DND-41 (cell line): Measurements from ENCODE around the gene USP13.

Experiments used
- ATAC-seq: fragments of 200-7000 bp; cut with Tn5 transposase; 3 replicates; pipeline ENCODE4 v1.9.1; 2021; ENCODE audit warnings: low read depth; ENCODE audit not compliant: insufficient read depth
- DNase-seq: peaks from one replicate; pipeline ENCODE4 v3.0.0-alpha.2; 2020
- H2AFZ ChIP-seq: 2 replicates; pipeline ENCODE4 v1.6.0; 2012; ENCODE audit warnings: low read depth, low read length
- H3K27ac ChIP-seq: 2 replicates; pipeline ENCODE4 v1.5.1; 2012; ENCODE audit warnings: low read length, inconsistent platforms
- H3K27me3 ChIP-seq: fragments of 200-600 bp; sonication (generic); 2 replicates; pipeline ENCODE4 v1.6.0; 2012; ENCODE audit warnings: low read length, mild to moderate bottlenecking, inconsistent platforms; ENCODE audit not compliant: insufficient read depth, poor library complexity
- H3K36me3 ChIP-seq: 2 replicates; pipeline ENCODE4 v1.5.1; 2012; ENCODE audit warnings: low read length, inconsistent platforms; ENCODE audit not compliant: insufficient read depth
- H3K4me1 ChIP-seq: 2 replicates; pipeline ENCODE4 v1.5.1; 2012; ENCODE audit warnings: mild to moderate bottlenecking, low read length; ENCODE audit not compliant: insufficient read depth
- H3K4me2 ChIP-seq: 2 replicates; pipeline ENCODE4 v1.6.0; 2012; ENCODE audit warnings: mild to moderate bottlenecking, moderate library complexity, low read length, inconsistent platforms; ENCODE audit not compliant: insufficient read depth
- H3K4me3 ChIP-seq, 2 experiments: fragments of 200-600 bp in 1 of 2; shearing (Covaris generic) in 1 of 2; 2 replicates each; pipeline ENCODE4 v1.5.1; 2012 to 2016; ENCODE audit warnings: inconsistent platforms in 2 of 2, low read length in 2 of 2, mild to moderate bottlenecking in 2 of 2, low read depth in 1 of 2, moderate library complexity in 1 of 2
- H3K79me2 ChIP-seq: 2 replicates; pipeline ENCODE4 v1.6.0; 2012; ENCODE audit warnings: low read length, inconsistent platforms; ENCODE audit not compliant: insufficient read depth
- H3K9ac ChIP-seq: 2 replicates; pipeline ENCODE4 v1.6.0; 2012; ENCODE audit warnings: low read depth, mild to moderate bottlenecking, inconsistent platforms, low read length, moderate library complexity
- H3K9me3 ChIP-seq: 2 replicates; pipeline ENCODE4 v1.5.1; 2012; ENCODE audit warnings: low read length, moderate library complexity, mild to moderate bottlenecking, inconsistent platforms; ENCODE audit not compliant: insufficient read depth, severe bottlenecking
- H4K20me1 ChIP-seq: 2 replicates; pipeline ENCODE4 v1.6.0; 2012; ENCODE audit warnings: low read length; ENCODE audit not compliant: insufficient read depth
- EZH2 ChIP-seq: IDR thresholded peaks from 3 replicates; pipeline ENCODE4 v1.6.1; 2012; ENCODE audit warnings: borderline replicate concordance, low read depth, mild to moderate bottlenecking, moderate library complexity, low read length, inconsistent platforms; ENCODE audit not compliant: severe bottlenecking
- TF ChIP-seq, protein P1 (sequence below): IDR thresholded peaks from 2 replicates; pipeline ENCODE4 v1.5.1; 2012; ENCODE audit warnings: borderline replicate concordance, low read length, moderate library complexity, mild to moderate bottlenecking; ENCODE audit not compliant: poor library complexity, severe bottlenecking; ENCODE audit errors: extremely low read depth

Gene USP13

GRCh38 chr3:179671309-179671708, 18.5 kb downstream of the USP13 start:
- DNase-seq (no peak), ATAC-seq (no peak)
- no peak for TF ChIP-seq EZH2
- TF ChIP-seq, protein P1, sequence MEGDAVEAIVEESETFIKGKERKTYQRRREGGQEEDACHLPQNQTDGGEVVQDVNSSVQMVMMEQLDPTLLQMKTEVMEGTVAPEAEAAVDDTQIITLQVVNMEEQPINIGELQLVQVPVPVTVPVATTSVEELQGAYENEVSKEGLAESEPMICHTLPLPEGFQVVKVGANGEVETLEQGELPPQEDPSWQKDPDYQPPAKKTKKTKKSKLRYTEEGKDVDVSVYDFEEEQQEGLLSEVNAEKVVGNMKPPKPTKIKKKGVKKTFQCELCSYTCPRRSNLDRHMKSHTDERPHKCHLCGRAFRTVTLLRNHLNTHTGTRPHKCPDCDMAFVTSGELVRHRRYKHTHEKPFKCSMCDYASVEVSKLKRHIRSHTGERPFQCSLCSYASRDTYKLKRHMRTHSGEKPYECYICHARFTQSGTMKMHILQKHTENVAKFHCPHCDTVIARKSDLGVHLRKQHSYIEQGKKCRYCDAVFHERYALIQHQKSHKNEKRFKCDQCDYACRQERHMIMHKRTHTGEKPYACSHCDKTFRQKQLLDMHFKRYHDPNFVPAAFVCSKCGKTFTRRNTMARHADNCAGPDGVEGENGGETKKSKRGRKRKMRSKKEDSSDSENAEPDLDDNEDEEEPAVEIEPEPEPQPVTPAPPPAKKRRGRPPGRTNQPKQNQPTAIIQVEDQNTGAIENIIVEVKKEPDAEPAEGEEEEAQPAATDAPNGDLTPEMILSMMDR: no peak
- H3K4me3 ChIP-seq: no peak overlapping the region
- H3K9me3 ChIP-seq: no peaks in the 10 kb centered on the region
- H4K20me1 ChIP-seq: peaks cover 30% of the 10 kb centered on the region; the same call in 1 of the 2 replicates
- H2AFZ ChIP-seq: no peak overlapping the region
- H3K36me3 ChIP-seq: 0 out of 2 replicates have a peak, but pooled peaks cover 3% of the 10 kb centered on the region
- H3K9ac ChIP-seq: no peak overlapping the region
- H3K27me3 ChIP-seq: no peaks in the 10 kb centered on the region
- H3K79me2 ChIP-seq: peaks cover 88% of the 10 kb centered on the region
- H3K4me2 ChIP-seq: no peak overlapping the region
- no peak overlapping the region for H3K27ac ChIP-seq
- H3K4me1 ChIP-seq: no peaks in the 10 kb centered on the region

GRCh38 chr3:179671747-179672242, 19.0 kb downstream of the USP13 start:
- ATAC-seq: no peak
- Histone ChIP-seq H3K9ac (no peak overlapping the region), H3K36me3 (0 out of 2 replicates have a peak, but pooled peaks cover 3% of the 10 kb centered on the region), H3K4me2 (no peak overlapping the region), H3K4me3 (no peak overlapping the region), H3K79me2 (peaks cover 88% of the 10 kb centered on the region), H3K4me1 (no peaks in the 10 kb centered on the region), H4K20me1 (peaks cover 29% of the 10 kb centered on the region; the same call in 1 of the 2 replicates), H3K9me3 (no peaks in the 10 kb centered on the region), H2AFZ (no peak overlapping the region), H3K27me3 (no peaks in the 10 kb centered on the region), H3K27ac (no peak overlapping the region)
- TF ChIP-seq, protein P1: no peak
- TF ChIP-seq EZH2: no peak
- no peak for DNase-seq

GRCh38 chr3:179672918-179673317, 20.1 kb downstream of the USP13 start:
- Histone ChIP-seq H3K4me1 (no peaks in the 10 kb centered on the region), H3K27ac (no peak overlapping the region), H3K79me2 (peaks cover 87% of the 10 kb centered on the region), H2AFZ (no peak overlapping the region), H3K4me3 (no peak overlapping the region), H3K27me3 (no peaks in the 10 kb centered on the region), H3K9ac (no peak overlapping the region), H3K9me3 (no peaks in the 10 kb centered on the region), H4K20me1 (peaks cover 32% of the 10 kb centered on the region; the same call in 1 of the 2 replicates), H3K36me3 (0 out of 2 replicates have a peak, but pooled peaks cover 3% of the 10 kb centered on the region), H3K4me2 (no peak overlapping the region)
- ATAC-seq (no peak), DNase-seq (no peak)
- no peak for TF ChIP-seq EZH2
- TF ChIP-seq, protein P1: no peak

- no peak overlapping the region for H3K27ac ChIP-seq
- no peaks in the 10 kb centered on the region for H3K27me3 ChIP-seq
- peaks cover 86% of the 10 kb centered on the region for H3K79me2 ChIP-seq
- DNase-seq: no peak
- H3K4me3 ChIP-seq: no peak overlapping the region
- H2AFZ ChIP-seq: no peak overlapping the region
- TF ChIP-seq EZH2: no peak
- TF ChIP-seq, protein P1: no peak
- H3K9ac ChIP-seq: no peak overlapping the region
- ATAC-seq: no peak
- no peak overlapping the region for H3K4me2 ChIP-seq
- no peaks in the 10 kb centered on the region for H3K9me3 ChIP-seq
- H3K4me1 ChIP-seq: no peaks in the 10 kb centered on the region
- H3K36me3 ChIP-seq: 0 out of 2 replicates have a peak, but pooled peaks cover 3% of the 10 kb centered on the region
- H4K20me1 ChIP-seq: peaks cover 30% of the 10 kb centered on the region; the same call in 1 of the 2 replicates
These were observed 20.7 kb downstream of the USP13 start for GRCh38 chr3:179673523-179673922.
